ENCODE measurements around the gene EFCAB10. TPM values are rescaled to one million over a fixed set of nuclear protein-coding genes. Genes with fewer than 3 reads are reported as not detected.
"Not testable (repeated sequence)": the region's sequence is repeated elsewhere in the genome, so short reads cannot be mapped to it uniquely, and the experiment has no call there.

EFCAB10 gene
- polyA plus RNA-seq, 2 of the 4 experiments (the other 2 are of a cell fraction): 2.9 to 4.2 TPM

- TF ChIP-seq CBX8 (IDR thresholded peaks at IDR 0.05) (no peak), USF2 (IDR thresholded peaks at IDR 0.05) (no peak), ZNF302 (CRISPR knock-in tag; IDR thresholded peaks at IDR 0.05) (no peak), RNF2 (IDR thresholded peaks at IDR 0.05; ENCODE audit: borderline replicate concordance, low read depth) (no peak)
Observed at GRCh38 chr7:105602325-105603305, 21.3 kb upstream of the EFCAB10 start (continued).

- WGBS (ENCODE audit: missing lambda C conversion rate): 72% methylated on average over 14 of the region's 14 CpGs
- no peak for ATAC-seq
- ChIA-PET CTCF (interaction anchor here (1.0 to 3.7 kb wide), 2 partner anchors 11 kb away, joined by 3 to 28 read pairs; no protein-coding TSS in a partner anchor), POLR2A (no interaction called here)
- no peak for TF ChIP-seq CHD2 (IDR thresholded peaks at IDR 0.05; ENCODE audit: low read length, partially characterized antibody)
- TF ChIP-seq RNF2 (IDR thresholded peaks at IDR 0.05; ENCODE audit: borderline replicate concordance, low read depth): no peak
- TF ChIP-seq ESRRA (IDR thresholded peaks at IDR 0.05; ENCODE audit: borderline replicate concordance, low read length): no peak
- TF ChIP-seq RARB (CRISPR knock-in tag; IDR thresholded peaks at IDR 0.05): no peak
- TF ChIP-seq ATOH8 (CRISPR knock-in tag; IDR thresholded peaks at IDR 0.05; ENCODE audit: low read depth): no peak
- Histone ChIP-seq H3K4me3 (no peak overlapping the region), H3K27ac (no peak overlapping the region), H3K4me1 (no peaks in the 10 kb centered on the region), H3K4me2 (no peak overlapping the region), H3K9me3 (no peaks in the 10 kb centered on the region)
- no peak for DNase-seq (ENCODE audit: low read depth in 1 of 2, low spot score in 1 of 2)
- no peak for FAIRE-seq
Observed at GRCh38 chr7:105600720-105601550, 19.6 kb upstream of the EFCAB10 start.

GRCh38 chr7:105599551-105599950 is 18.3 kb upstream of the EFCAB10 start:
- DNase-seq (ENCODE audit: low read depth in 1 of 2, low spot score in 1 of 2) (no peak), FAIRE-seq (no peak), ATAC-seq (0 out of 6 replicates have a peak, but pooled peaks of 1 of the 2 experiments have one; percentile 15)
- no peaks in the 10 kb centered on the region for H3K9me3 ChIP-seq
- TF ChIP-seq MYC (IDR thresholded peaks at IDR 0.05; ENCODE audit: borderline replicate concordance, low read length): no peak
- TF ChIP-seq NR3C1 (IDR thresholded peaks at IDR 0.05): no peak
- TF ChIP-seq HOXB5 (CRISPR knock-in tag; IDR thresholded peaks at IDR 0.05): no peak
- no peak for TF ChIP-seq SREBF2 (IDR thresholded peaks at IDR 0.05)
- no peak for TF ChIP-seq EP300 (IDR thresholded peaks at IDR 0.05)
- no peak for TF ChIP-seq BHLHE40 (IDR thresholded peaks at IDR 0.05; ENCODE audit: low read depth, low read length)
- no peak for TF ChIP-seq ATOH8 (CRISPR knock-in tag; IDR thresholded peaks at IDR 0.05; ENCODE audit: low read depth)
- no peak for TF ChIP-seq ZNF302 (CRISPR knock-in tag; IDR thresholded peaks at IDR 0.05)
- TF ChIP-seq CBX2 (IDR thresholded peaks at IDR 0.05; ENCODE audit: borderline replicate concordance, low read depth): no peak
- TF ChIP-seq POLR2AphosphoS2 (conservative IDR thresholded peaks at IDR 0.05; ENCODE audit: low read length): no peak
- H3K27ac ChIP-seq: no peak overlapping the region
- WGBS (ENCODE audit: missing lambda C conversion rate): 53% methylated on average over 3 of the region's 3 CpGs
- no peaks in the 10 kb centered on the region for H3K4me1 ChIP-seq
- ChIA-PET CTCF (interaction anchor here (0.5 to 3.7 kb wide), 3 partner anchors 10 to 617 kb away, joined by 3 to 28 read pairs (median 4); no protein-coding TSS in a partner anchor), POLR2A (no interaction called here)
- H3K4me2 ChIP-seq: no peak overlapping the region
- no peak overlapping the region for H3K4me3 ChIP-seq

- POLR2A ChIA-PET; H3K9me3 ChIP-seq; DNase-seq (ENCODE audit: low read depth in 1 of 2, low spot score in 1 of 2); H3K4me2 ChIP-seq; FAIRE-seq; H3K4me1 ChIP-seq; H3K27ac ChIP-seq; H3K4me3 ChIP-seq; ATAC-seq: not testable (repeated sequence)
- 48% methylated on average over 8 of the region's 8 CpGs for WGBS (ENCODE audit: missing lambda C conversion rate)
- CTCF ChIA-PET: interaction anchor here (0.5 to 3.7 kb wide), 2 partner anchors 9 to 617 kb away, joined by 3 to 28 read pairs; no protein-coding TSS in a partner anchor
Observed at GRCh38 chr7:105599080-105599479, 17.8 kb upstream of the EFCAB10 start.

Data from A549 (cell line).